Raji (cell line): ENCODE results near the gene ACVR1C.

Source experiments
- POLR2A ChIP-seq: IDR thresholded peaks from 2 replicates; pipeline ENCODE4 v1.6.1; 2011; ENCODE audit warnings: low read depth, low read length, control low read depth; ENCODE audit not compliant: insufficient read depth

ACVR1C gene

GRCh38 chr2:157628477-157629415 is at the start of gene ACVR1C:
ACVR1C (minus strand) TSS chr2:157628864; CDS start chr2:157628644, 220 bp downstream.
- no peak for TF ChIP-seq POLR2A

DNA sequence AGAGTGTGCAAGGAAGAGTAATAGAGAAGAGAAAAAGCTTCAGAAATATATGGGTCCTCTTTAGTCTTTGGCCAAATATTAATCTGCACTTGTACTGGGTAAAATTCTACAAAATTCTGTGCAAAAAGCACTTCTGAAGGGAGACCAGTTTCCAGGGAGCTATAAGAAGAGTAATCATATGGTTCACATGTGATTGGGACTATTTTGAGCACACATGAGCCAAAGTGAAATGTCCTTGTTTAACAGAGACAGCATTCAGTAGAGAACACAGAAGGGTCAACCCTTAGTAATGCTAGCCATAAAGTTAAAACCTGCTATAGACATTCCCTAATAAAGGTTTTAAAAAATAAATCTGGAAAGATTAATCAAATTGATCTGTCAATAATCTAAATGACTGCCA is 49.3 kb upstream of the ACVR1C start:
- TF ChIP-seq POLR2A = no peak

DNA sequence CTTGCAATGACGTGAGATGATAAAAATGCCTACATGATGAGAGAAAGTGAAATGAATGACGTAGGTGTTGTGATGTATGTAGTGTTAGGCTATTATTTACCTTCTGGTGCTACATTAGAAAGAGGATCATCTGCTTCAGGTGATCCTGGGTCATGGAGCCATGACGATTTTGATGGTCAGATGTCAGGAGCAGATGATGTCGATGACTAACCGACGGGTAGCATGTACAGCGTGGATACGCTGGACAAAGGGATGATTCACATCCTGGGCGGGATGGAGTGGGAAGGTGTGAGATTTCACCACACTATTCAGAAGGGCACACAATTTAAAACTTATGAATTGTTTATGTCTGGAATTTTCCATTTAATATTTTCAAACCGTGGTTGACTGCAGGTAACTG is 43.5 kb upstream of the ACVR1C start:
- no peak for TF ChIP-seq POLR2A

DNA sequence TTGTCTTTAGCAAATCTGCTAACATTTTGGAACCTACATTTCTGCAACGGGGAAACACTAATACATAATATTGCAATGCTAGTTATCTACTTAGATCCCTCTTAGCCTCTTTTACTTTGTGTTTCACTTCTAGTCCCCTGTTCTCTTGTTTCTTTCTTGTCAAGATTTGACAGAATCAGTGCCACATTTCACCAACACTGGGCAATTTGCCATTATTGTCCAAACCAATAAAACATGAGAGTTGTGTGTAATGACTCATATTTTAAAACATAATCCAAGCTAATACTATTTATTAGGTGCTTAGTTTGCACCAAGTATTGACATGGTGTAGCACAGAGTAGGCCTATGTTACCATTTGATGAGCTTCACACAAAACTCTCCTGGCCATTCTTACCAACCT is 33.7 kb upstream of the ACVR1C start:
- TF ChIP-seq POLR2A = no peak

DNA sequence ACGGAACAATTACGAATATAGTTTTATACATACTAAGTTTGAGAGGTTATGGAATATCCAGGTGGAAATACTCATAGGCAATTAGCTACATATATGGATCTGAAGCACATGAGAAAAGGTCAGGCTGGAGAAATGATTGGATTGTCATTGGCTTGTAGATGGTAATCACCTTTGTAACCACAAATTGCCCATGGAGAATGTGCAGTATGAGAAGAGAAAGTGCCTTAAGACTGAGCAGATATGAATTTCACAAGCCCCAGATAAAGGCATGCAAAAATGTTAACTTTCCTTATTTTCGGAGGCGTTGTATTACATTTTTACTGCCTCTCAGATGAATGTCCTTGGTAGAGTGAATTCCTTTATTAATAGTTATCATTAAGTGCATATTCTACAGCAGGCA is 33.1 kb upstream of the ACVR1C start:
- no peak for TF ChIP-seq POLR2A

GRCh38 chr2:157657858-157658257 is 29.2 kb upstream of the ACVR1C start:
- TF ChIP-seq POLR2A = no peak

DNA sequence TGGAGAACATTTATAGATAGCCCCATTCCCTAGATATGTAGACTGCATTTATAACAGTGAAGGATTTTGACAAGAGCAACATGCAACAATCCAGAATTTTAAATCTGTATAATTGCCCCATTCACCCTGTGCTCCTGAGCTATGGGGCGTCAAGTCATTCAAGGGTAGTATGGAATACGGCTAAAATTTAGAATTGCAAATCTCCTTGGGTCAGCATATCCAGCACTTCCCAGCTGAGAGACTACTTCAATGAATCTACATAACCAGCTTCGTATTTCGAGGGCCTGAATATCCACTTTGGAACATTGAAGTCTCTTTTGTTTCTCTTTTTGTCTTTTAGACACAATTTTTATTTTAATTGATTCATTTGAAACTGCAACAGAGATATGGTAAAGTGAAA is 28.4 kb upstream of the ACVR1C start:
- TF ChIP-seq POLR2A = no peak

DNA sequence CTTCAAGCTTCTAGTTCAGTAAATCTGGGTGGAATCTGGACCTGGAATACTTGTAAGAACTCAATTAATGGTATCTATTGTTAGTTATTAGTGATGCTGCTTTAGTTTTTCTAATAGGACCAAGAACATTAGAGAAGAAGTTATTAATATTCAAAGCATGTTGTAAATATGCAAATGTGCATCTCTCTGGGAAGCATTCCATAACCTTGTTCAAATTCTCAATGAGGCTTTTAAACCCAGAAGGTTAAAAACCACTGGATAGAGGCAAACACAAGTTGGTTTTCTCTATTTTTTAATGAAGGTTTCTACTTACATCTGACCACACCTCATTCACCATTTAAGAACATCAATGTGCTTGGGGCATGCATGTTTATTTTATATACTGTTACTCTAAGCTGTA is 16.1 kb upstream of the ACVR1C start:
- TF ChIP-seq POLR2A = no peak

GRCh38 chr2:157631861-157632260 is 3.2 kb upstream of the ACVR1C start:
- TF ChIP-seq POLR2A = no peak

DNA sequence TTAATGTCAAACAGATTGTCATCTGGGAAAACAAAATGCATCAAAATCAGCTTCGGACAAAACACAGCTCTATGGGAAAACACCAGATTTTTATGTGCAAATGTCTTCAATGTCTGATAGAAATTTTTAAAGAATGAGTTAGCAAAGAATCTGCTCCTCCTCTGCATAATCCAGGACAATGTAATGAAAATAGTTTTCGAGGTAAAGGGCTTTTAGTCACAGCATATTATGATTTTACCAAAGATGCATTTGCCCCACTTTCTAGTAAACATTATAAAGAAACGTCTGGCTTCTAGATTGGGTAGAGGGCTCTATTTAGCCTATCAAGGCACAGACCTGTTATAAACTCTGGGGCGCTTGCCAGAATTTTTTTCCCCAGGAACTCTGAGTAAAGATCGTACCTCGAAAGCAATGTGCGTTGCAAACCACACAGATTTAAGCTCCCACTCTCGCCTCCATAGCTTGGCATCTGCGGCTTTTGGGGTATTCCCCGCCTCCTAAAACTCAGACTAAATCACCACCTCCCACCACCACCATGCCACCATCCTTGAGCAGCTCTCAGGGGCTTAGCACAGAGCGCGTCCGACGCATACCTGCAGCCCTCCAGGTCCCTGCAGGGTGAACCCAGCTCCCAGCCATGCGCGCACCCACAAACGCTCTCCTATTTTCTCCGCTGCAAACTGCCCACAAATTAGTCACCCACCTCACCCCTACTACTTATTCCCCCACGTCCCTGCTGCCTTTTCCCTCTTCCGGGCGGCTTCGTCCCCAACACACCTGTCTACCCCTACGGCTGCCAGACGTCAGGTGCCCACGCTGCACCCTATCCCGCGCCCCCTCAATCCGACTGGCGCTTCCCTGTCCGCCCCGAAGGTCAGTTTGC is 829 bp downstream of the ACVR1C start:
- TF ChIP-seq POLR2A = no peak

- no peak for TF ChIP-seq POLR2A
These were observed 3.4 kb downstream of the ACVR1C start for GRCh38 chr2:157625296-157625695.

- TF ChIP-seq POLR2A = no peak
These were observed 7.7 kb downstream of the ACVR1C start for GRCh38 chr2:157620956-157621355.

- TF ChIP-seq POLR2A = no peak
These were observed 16.9 kb downstream of the ACVR1C start for GRCh38 chr2:157611726-157612125.

- TF ChIP-seq POLR2A = no peak
These were observed 17.6 kb downstream of the ACVR1C start for GRCh38 chr2:157611110-157611509.

DNA sequence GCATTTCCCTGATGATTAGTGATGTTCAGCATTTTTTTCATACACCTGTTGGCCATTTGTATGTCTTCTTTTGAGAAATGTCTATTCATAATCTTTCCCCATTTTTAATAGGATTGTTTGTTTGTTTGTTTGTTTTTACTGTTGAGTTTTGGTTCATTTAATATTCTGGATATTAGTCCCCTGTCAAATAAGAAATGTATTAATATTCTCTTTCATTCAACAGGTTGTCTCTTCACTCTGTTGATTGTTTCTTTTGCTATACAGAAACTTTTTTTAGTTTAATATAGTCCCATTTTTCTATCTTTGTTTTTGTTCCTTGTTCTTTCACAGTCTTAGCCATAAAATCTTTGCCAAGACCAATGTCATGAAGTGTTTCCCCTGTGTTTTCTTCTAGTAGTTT is 22.1 kb downstream of the ACVR1C start:
- no peak for TF ChIP-seq POLR2A

DNA sequence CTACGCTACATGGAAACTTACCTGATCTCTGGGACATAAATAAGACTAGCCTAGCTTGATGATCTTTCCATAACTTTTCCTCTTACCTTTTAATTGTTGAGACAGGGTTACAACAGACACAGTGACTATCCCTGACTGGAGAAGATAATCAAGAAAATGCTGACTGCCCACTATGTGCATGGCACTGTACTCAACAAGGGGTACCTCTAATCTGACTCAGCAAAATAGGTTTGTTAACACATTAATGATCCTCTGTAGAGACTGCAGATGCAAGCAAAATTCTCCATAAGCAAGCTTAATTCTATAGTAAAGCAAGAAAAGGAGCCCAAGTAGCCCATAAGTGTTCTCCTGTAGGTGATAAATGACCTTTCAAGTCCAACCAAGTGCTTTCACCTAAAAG is 25.5 kb downstream of the ACVR1C start:
- TF ChIP-seq POLR2A = no peak
